Spleen (tissue), 7 donors: ENCODE data around the gene RD3L.

Experiments
- POLR2A ChIP-seq, 3 donors: fragments of 450-650 bp; IDR thresholded peaks; one replicate each; pipeline ENCODE4 v1.5.1; 2017; ENCODE audit warnings: antibody characterized with exemption in 3 of 3, mild to moderate bottlenecking in 1 of 3
- TF ChIP-seq, protein P1 (sequence below), 11 experiments: fragments of 200-600 bp in 7 of 11; fragments of 450-650 bp in 4 of 11; sonication (generic) in 4 of 11; IDR thresholded peaks in 8 of 11; conservative IDR thresholded peaks in 3 of 11; 1 replicate in 7 of 11; 2 replicates in 4 of 11; pipeline versions ENCODE4 v1.4.0 to v1.8.0; 2016 to 2021; ENCODE audit warnings: antibody characterized with exemption in 11 of 11, inconsistent platforms in 4 of 11, mild to moderate bottlenecking in 1 of 11
- donor health status: DM: no; HTN: no; CAD: no; lungs with moderate emphysema.
- donor health status: DM: no; HTN: no; CAD: no.
- donor health status: DM: no; HTN: no; CAD: no.

DNA sequence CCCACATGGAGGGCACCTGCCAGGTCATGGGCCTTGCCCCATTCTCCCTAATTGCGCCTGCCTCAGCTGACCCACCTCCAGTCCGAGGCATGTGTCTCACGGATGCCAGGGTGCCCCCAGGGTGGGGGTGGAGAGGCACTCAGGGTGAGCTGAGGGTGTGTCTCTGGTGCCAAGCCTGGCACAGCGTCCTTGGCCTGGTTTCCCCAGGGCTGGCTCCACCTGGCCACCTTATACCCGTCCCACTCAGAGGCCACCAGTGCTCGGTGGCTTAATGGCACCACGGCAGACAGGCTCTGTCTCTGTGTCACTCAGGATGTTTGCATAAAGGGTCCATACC lies 47.6 kb downstream of the RD3L start:
- TF ChIP-seq, protein P1, sequence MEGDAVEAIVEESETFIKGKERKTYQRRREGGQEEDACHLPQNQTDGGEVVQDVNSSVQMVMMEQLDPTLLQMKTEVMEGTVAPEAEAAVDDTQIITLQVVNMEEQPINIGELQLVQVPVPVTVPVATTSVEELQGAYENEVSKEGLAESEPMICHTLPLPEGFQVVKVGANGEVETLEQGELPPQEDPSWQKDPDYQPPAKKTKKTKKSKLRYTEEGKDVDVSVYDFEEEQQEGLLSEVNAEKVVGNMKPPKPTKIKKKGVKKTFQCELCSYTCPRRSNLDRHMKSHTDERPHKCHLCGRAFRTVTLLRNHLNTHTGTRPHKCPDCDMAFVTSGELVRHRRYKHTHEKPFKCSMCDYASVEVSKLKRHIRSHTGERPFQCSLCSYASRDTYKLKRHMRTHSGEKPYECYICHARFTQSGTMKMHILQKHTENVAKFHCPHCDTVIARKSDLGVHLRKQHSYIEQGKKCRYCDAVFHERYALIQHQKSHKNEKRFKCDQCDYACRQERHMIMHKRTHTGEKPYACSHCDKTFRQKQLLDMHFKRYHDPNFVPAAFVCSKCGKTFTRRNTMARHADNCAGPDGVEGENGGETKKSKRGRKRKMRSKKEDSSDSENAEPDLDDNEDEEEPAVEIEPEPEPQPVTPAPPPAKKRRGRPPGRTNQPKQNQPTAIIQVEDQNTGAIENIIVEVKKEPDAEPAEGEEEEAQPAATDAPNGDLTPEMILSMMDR (IDR thresholded peaks at IDR 0.05 in 8 of 11, conservative IDR thresholded peaks at IDR 0.05 in 3 of 11) = no peak
- no peak for TF ChIP-seq POLR2A (IDR thresholded peaks at IDR 0.05)
